Central memory CD4-positive, alpha-beta T cell (primary cell): ENCODE data around the gene CTNND1.
A peak's percentile ranks its signal among the peaks of the same experiment; 100 is the strongest.
"Not testable (repeated sequence)": the region's sequence is repeated elsewhere in the genome, so short reads cannot be mapped to it uniquely, and the experiment has no call there.

Experiments
- DNase-seq: peaks from one replicate; pipeline ENCODE4 v3.0.0; 2022
- total RNA-seq, 3 experiments: gene quantifications; one replicate each; lab custom pipeline; 2026; lab: John Stamatoyannopoulos, UW

CTNND1 gene
- 1.2 to 6.6 (median 1.8) reads per million in 3 experiments for total RNA-seq

- DNase-seq: no peak
Observed at GRCh38 chr11:57761301-57762234, at the start of gene CTNND1. TSS of gene CTNND1 (plus strand) at chr11:57761802. CDS start at chr11:57791479, 29,677 bp downstream.

DNA sequence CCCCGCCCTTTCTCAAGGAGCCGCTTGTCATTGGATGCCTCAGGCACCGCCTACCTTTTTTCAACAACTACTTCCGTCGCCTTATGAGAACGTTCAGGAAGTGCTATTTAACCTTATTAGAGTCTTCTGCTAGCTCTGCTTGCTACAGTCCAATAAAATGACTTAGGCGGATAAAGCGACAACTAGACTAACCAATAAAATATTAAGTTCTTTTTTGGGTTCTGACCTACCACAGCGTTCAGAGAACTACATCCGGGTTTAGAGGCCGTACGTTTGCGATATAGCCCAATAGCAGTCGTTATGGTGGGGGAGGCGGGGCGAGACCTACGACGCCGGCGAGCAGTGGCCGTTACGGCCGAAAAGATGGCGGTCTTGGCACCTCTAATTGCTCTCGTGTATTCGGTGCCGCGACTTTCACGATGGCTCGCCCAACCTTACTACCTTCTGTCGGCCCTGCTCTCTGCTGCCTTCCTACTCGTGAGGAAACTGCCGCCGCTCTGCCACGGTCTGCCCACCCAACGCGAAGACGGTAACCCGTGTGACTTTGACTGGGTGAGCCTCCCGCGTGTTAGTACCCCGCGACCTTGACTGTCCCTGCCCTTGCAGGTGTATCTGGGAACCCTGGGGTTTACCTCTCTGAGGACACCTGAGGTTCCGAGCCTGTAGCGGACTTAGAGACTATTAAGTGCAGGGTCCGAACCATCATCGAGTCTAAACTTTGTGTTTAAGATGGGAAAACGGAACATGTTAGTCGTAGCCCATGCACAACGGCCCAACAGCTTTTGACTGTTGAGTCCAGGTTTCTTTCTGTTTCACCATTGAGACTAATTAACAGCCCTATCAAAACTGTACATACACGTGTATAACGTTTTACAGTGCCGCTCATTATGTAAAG lies 49.1 kb upstream of the CTNND1 start, which contains the start of gene TMX2:
TSS of gene TMX2 (plus strand) at position 338 of the 895 bp plus-strand sequence. CDS start at position 364, 26 bp downstream.
- DNase-seq: peak; percentile 94

GRCh38 chr11:57713835-57714234 lies 47.8 kb upstream of the CTNND1 start:
- DNase-seq: no peak

- not testable (repeated sequence) for DNase-seq
Observed at GRCh38 chr11:57716726-57717125, 44.9 kb upstream of the CTNND1 start.

- no peak for DNase-seq
Observed at GRCh38 chr11:57727185-57727584, 34.4 kb upstream of the CTNND1 start.

GRCh38 chr11:57728829-57729228 lies 32.8 kb upstream of the CTNND1 start:
- no peak for DNase-seq

GRCh38 chr11:57729479-57729878 lies 32.1 kb upstream of the CTNND1 start:
- no peak for DNase-seq

- DNase-seq: no peak
Observed at GRCh38 chr11:57732661-57733060, 28.9 kb upstream of the CTNND1 start.

GRCh38 chr11:57735619-57736298 lies 25.8 kb upstream of the CTNND1 start:
- no peak for DNase-seq

GRCh38 chr11:57741132-57742086 lies 20.2 kb upstream of the CTNND1 start, which contains the start of gene SELENOH:
TSS of gene SELENOH (plus strand) at chr11:57741491. CDS start at chr11:57741596, 105 bp downstream.
- peak; percentile 91 for DNase-seq

- DNase-seq: no peak
Observed at GRCh38 chr11:57742087-57742452, 19.5 kb upstream of the CTNND1 start.

GRCh38 chr11:57744357-57744756 lies 17.2 kb upstream of the CTNND1 start:
- no peak for DNase-seq

DNA sequence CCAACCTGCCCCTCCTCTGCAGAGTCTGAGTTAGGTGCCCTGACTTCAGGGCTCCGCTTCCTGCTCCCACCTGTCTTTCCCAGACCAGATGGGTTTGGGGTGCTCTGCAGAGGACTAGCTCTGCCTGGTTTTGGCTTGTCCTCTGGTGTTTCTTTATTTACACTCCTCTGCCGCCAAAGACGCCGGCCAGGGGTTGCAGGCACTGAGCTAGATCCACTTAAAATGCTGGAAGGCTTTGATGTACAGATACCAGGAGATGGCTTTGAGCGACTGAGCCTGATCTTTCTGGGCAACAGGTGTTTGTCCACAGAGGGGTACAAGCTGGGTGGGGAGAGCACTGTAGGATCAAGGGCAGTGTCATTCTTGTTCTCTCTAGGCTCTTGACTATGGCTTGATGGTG lies 16.4 kb upstream of the CTNND1 start:
- DNase-seq: no peak

DNA sequence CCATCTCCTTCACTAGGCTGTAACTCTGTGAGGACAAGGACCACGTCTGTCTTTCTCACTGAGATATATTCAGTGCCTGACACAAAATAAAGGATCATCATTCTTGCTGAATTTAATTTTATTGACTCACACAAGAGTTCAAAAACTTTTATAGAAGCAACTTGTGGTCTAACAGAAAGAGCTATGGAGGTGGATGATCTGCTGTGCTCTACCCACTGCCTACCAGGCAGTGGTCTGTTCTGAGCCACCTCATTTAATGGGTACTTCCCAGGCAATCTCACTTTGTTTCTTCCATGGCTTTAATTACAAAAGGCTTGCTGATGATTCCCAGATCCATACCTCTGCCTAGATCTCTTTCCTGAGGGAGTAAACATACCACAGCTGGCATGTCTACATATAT lies 14.7 kb upstream of the CTNND1 start:
- no peak for DNase-seq

DNA sequence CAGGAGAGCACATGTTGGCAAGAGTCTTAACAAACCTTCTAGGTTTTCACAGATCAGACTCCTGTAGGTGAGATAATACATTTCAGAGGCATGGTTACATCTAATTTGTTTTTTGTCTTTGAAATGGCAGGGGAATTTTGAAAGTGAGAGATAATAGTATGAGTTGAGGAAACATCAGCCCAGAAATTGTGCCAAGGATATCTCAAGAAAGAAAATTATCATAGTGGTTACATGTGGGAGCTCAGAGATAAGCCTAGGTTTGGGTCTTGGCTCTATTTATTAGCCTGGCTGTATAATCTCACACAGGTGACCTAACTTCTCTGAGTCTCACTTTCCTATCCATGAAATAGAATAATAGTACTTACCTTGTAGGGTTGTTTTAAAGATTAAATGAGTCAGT lies 10.4 kb upstream of the CTNND1 start:
- DNase-seq: no peak

DNA sequence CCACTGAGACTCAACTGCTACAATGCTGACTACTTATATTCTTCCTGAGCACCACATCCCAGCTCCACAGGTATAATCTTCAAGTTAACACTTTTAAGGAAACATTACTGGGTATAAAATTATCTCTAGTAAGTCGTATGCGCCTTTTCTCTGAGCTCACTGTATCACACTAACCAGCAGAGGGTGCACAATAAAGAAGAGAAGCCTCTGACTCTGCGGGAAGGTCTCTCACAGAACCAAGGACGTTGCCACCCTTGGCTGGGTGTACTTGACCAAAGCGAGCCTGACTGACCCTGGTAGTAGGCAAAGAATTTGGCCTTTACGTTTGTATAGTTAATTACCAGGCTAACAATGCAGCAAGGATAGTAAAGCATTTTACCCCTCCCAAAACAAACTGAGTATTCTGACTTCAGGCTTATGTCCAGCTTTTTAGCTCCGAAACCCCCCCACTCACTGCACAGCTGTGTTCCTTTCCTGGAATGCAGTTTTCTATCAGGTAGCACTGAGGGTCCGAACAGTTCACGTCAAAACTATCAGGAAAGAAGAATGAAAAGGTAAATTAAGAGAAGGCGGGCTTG lies 9.8 kb upstream of the CTNND1 start, which contains the start of gene BTBD18:
TSS of gene BTBD18 (minus strand) at position 144 of the 578 bp plus-strand sequence. CDS start 631 bp downstream, outside the sequence.
- no peak for DNase-seq

- DNase-seq: no peak
Observed at GRCh38 chr11:57752954-57753353, 8.6 kb upstream of the CTNND1 start.

DNA sequence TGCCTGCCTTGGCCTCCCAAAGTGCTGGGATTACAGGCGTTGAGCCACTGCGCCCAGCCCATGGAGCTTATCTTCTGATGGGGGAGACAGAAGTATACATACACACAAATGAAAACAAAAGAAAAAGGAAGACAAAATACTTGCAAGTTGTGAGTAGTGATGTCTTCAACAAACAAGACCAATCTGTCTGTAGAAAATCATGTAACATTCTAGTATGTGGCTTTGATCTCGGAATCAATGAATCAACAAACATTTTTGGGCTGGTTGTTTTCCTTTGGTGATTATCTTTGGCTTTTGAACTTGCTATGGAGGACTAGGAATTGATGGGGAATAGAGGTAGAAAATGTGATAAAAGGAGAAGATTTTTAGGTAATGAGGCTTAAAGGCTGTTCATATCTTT lies 3.4 kb upstream of the CTNND1 start:
- DNase-seq: no peak

GRCh38 chr11:57762235-57762861 lies 746 bp downstream of the CTNND1 start:
- DNase-seq: no peak

- DNase-seq: no peak
Observed at GRCh38 chr11:57763568-57763967, 2.0 kb downstream of the CTNND1 start.
